Spleen (tissue), 7 donors: ENCODE measurements around the gene B3GALNT2.

Source experiments
- CTCF ChIP-seq, 11 experiments: fragments of 200-600 bp in 7 of 11; fragments of 450-650 bp in 4 of 11; sonication (generic) in 4 of 11; IDR thresholded peaks in 8 of 11; conservative IDR thresholded peaks in 3 of 11; 1 replicate in 7 of 11; 2 replicates in 4 of 11; pipeline versions ENCODE4 v1.4.0 to v1.8.0; 2016 to 2021; ENCODE audit warnings: antibody characterized with exemption in 11 of 11, inconsistent platforms in 4 of 11, mild to moderate bottlenecking in 1 of 11
- POLR2A ChIP-seq, 3 donors: fragments of 450-650 bp; IDR thresholded peaks; one replicate each; pipeline ENCODE4 v1.5.1; 2017; ENCODE audit warnings: antibody characterized with exemption in 3 of 3, mild to moderate bottlenecking in 1 of 3
- POLR2AphosphoS5 ChIP-seq, 3 donors: sonication (generic); formaldehyde crosslinking; IDR thresholded peaks; one replicate each; pipeline ENCODE4 v1.5.1; 2017; ENCODE audit warnings: antibody characterized with exemption in 3 of 3
- donor health status: DM: no; HTN: no; CAD: no; lungs with moderate emphysema.
- donor health status: DM: no; HTN: no; CAD: no.
- donor health status: DM: no; HTN: no; CAD: no.

GRCh38 chr1:235525314-235525713, 21.1 kb upstream of the B3GALNT2 start:
- TF ChIP-seq CTCF (IDR thresholded peaks at IDR 0.05 in 8 of 11, conservative IDR thresholded peaks at IDR 0.05 in 3 of 11) (no peak), POLR2AphosphoS5 (IDR thresholded peaks at IDR 0.05) (no peak), POLR2A (IDR thresholded peaks at IDR 0.05) (no peak)
